PC-3 (cell line): ENCODE data around the gene SPR. TPM values are rescaled to one million over a fixed set of nuclear protein-coding genes. Genes with fewer than 3 reads are reported as not detected.

Source experiments
- ATAC-seq: fragments of 200-7000 bp; cut with Tn5 transposase; 2 replicates; pipeline ENCODE4 v1.9.1; 2020; ENCODE audit warnings: mild to moderate bottlenecking, moderate library complexity
- BruUV-seq: library from RNA; stranded (reverse); fragments of 400-500 nt; replicated peaks from 2 replicates; lab custom pipeline; 2021; lab: Mats Ljungman, UMichigan
- CTCF ChIA-PET: fragments of 300-600 bp; sonication (Branson Sonifier 250); formaldehyde crosslinking; loops from one replicate; lab custom pipeline; 2022; ENCODE audit warnings: antibody characterized with exemption; lab: Charles Lee
- POLR2A ChIA-PET: fragments of 300-600 bp; sonication (Branson Sonifier 250); formaldehyde crosslinking; loops from one replicate; lab custom pipeline; 2022; ENCODE audit warnings: antibody characterized with exemption; ENCODE audit not compliant: unreplicated experiment; lab: Charles Lee
- DNase-seq: peaks from one replicate; pipeline ENCODE4 v3.0.0-alpha.2; 2015
- H2AFZ ChIP-seq: fragments of 300-600 bp; sonication (generic); 2 replicates; pipeline ENCODE4 v1.6.0; 2016; ENCODE audit warnings: antibody characterized with exemption, low read length
- H3F3A ChIP-seq: fragments of 300-600 bp; sonication (generic); one replicate; pipeline ENCODE4 v1.6.0; 2017; ENCODE audit warnings: antibody characterized with exemption, low read length, control low read depth, mild to moderate bottlenecking; ENCODE audit not compliant: unreplicated experiment
- H3K27ac ChIP-seq: fragments of 300-600 bp; sonication (generic); 2 replicates; pipeline ENCODE4 v1.5.1; 2016; ENCODE audit warnings: mild to moderate bottlenecking, low read length
- H3K27me3 ChIP-seq: fragments of 300-600 bp; sonication (generic); 2 replicates; pipeline ENCODE4 v1.6.1; 2016; ENCODE audit warnings: low read length, mixed read lengths
- H3K36me3 ChIP-seq: fragments of 300-600 bp; sonication (generic); 2 replicates; pipeline ENCODE4 v1.6.1; 2016; ENCODE audit warnings: low read depth, mixed run types, low read length, mixed read lengths
- H3K4me1 ChIP-seq: fragments of 300-600 bp; sonication (generic); 2 replicates; pipeline ENCODE4 v1.5.1; 2016; ENCODE audit warnings: low read length; ENCODE audit not compliant: insufficient read depth
- H3K4me2 ChIP-seq: fragments of 300-600 bp; sonication (generic); 2 replicates; pipeline ENCODE4 v1.6.0; 2016; ENCODE audit warnings: low read length
- H3K4me3 ChIP-seq: fragments of 300-600 bp; sonication (generic); 2 replicates; pipeline ENCODE4 v1.5.1; 2016; ENCODE audit warnings: mild to moderate bottlenecking, low read length, mixed read lengths
- H3K79me2 ChIP-seq: fragments of 300-600 bp; sonication (generic); 2 replicates; pipeline ENCODE4 v1.6.1; 2017; ENCODE audit warnings: low read length, mixed read lengths
- H3K9ac ChIP-seq: fragments of 300-600 bp; sonication (generic); 2 replicates; pipeline ENCODE4 v1.6.0; 2016; ENCODE audit warnings: mild to moderate bottlenecking, low read length
- H3K9me2 ChIP-seq: fragments of 300-600 bp; sonication (generic); replicated peaks from 2 replicates; pipeline ENCODE4 v1.6.1; 2016; ENCODE audit warnings: mixed run types, low read length, mixed read lengths
- H3K9me3 ChIP-seq: fragments of 300-600 bp; sonication (generic); 2 replicates; pipeline ENCODE4 v1.6.1; 2016; ENCODE audit warnings: low read length, mixed read lengths
- H4K20me1 ChIP-seq: fragments of 300-600 bp; sonication (generic); 2 replicates; pipeline ENCODE4 v1.6.1; 2016; ENCODE audit warnings: low read length, mixed read lengths
- EZH2 ChIP-seq: fragments of 300-600 bp; sonication (generic); IDR thresholded peaks from one replicate; pipeline ENCODE4 v1.6.1; 2017; ENCODE audit warnings: antibody characterized with exemption, mild to moderate bottlenecking, low read length; ENCODE audit not compliant: unreplicated experiment
- EZH2phosphoT487 ChIP-seq: fragments of 300-600 bp; sonication (generic); IDR thresholded peaks from 2 replicates; pipeline ENCODE4 v1.6.1; 2018; ENCODE audit warnings: mild to moderate bottlenecking, antibody characterized with exemption, low read length, borderline replicate concordance
- intact Hi-C: fragments of 100-400 bp; cut with micrococcal nuclease; formaldehyde crosslinking; loops from 2 replicates; pipeline ENCODE4 v1.9.0; 2023
- total RNA-seq: library from RNA; depleted of rRNA; stranded (reverse); fragments of >200 nt; gene quantifications from 2 replicates; pipeline ENCODE4 v1.2.3, GENCODE V29; 2014
- TF ChIP-seq, protein P1 (sequence below): fragments of 300-600 bp; sonication (generic); conservative IDR thresholded peaks from 2 replicates; pipeline ENCODE4 v1.5.1; 2017; ENCODE audit warnings: antibody characterized with exemption, low read depth, mild to moderate bottlenecking, low read length

Gene SPR
- total RNA-seq, 1 experiment from 2014 or later, result 69.4 TPM

DNA sequence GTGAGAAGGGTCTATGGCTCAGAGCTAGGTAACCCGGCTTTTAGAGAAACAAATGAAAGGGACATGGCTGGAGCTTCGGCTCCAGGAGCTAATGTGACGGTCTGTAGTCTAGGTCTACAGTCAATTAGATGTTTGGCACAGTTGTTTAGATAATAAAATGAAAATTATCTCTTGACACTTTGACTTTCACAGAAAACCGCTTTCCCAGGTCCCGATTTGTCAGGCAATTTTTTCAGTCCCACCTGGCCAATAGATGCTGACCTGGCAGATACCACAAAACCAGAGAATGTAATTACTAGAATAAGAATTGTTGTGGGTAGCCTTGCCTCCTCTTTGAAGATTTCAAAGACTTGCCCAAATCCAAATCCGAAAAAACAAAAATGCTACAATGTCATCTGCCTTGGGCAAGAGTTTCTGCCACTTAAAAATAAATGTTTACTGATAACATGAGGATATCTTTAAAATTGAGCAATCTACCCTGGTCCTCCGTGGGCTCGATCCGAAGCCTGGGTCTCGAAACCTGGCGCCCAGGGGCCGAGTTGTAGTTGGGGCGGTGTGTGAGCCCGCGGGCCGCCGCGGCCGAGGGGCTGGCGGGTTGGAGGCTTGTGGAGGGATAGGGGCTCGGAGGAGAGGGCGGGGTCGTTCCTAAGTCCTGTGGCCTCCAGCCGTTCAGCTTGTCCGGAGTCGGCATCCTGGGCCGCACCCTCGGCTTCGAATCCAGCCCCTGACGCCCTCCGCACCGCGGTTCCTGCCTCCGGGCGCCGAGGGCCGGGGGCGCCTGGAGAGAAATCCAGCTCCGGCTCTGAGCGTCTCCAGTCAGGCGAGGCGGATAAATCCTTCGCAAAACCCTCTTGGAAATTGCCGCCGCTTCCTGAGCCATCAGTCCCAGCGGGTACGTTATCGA lies 32.5 kb downstream of the SPR start:
- Histone ChIP-seq H3K9ac (no peak overlapping the region), H3K36me3 (no peaks in the 10 kb centered on the region), H3K4me3 (no peak overlapping the region), H3F3A (no peaks in the 10 kb centered on the region), H3K27ac (no peak overlapping the region), H3K9me2 (no peaks in the 10 kb centered on the region), H3K9me3 (no peaks in the 10 kb centered on the region), H2AFZ (no peak overlapping the region), H3K4me2 (no peak overlapping the region), H3K27me3 (peaks cover 93% of the 10 kb centered on the region), H3K4me1 (peaks cover 20% of the 10 kb centered on the region; the same call in 1 of the 2 replicates), H4K20me1 (no peaks in the 10 kb centered on the region), H3K79me2 (no peaks in the 10 kb centered on the region)
- CTCF ChIA-PET, result no interaction called here
- TF ChIP-seq, protein P1, sequence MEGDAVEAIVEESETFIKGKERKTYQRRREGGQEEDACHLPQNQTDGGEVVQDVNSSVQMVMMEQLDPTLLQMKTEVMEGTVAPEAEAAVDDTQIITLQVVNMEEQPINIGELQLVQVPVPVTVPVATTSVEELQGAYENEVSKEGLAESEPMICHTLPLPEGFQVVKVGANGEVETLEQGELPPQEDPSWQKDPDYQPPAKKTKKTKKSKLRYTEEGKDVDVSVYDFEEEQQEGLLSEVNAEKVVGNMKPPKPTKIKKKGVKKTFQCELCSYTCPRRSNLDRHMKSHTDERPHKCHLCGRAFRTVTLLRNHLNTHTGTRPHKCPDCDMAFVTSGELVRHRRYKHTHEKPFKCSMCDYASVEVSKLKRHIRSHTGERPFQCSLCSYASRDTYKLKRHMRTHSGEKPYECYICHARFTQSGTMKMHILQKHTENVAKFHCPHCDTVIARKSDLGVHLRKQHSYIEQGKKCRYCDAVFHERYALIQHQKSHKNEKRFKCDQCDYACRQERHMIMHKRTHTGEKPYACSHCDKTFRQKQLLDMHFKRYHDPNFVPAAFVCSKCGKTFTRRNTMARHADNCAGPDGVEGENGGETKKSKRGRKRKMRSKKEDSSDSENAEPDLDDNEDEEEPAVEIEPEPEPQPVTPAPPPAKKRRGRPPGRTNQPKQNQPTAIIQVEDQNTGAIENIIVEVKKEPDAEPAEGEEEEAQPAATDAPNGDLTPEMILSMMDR, result no peak
- TF ChIP-seq EZH2phosphoT487, result no peak
- POLR2A ChIA-PET, result no interaction called here
- no TSS peak for BruUV-seq
- DNase-seq (no peak), ATAC-seq (no peak)
- intact Hi-C loops, result no loop called here

DNA sequence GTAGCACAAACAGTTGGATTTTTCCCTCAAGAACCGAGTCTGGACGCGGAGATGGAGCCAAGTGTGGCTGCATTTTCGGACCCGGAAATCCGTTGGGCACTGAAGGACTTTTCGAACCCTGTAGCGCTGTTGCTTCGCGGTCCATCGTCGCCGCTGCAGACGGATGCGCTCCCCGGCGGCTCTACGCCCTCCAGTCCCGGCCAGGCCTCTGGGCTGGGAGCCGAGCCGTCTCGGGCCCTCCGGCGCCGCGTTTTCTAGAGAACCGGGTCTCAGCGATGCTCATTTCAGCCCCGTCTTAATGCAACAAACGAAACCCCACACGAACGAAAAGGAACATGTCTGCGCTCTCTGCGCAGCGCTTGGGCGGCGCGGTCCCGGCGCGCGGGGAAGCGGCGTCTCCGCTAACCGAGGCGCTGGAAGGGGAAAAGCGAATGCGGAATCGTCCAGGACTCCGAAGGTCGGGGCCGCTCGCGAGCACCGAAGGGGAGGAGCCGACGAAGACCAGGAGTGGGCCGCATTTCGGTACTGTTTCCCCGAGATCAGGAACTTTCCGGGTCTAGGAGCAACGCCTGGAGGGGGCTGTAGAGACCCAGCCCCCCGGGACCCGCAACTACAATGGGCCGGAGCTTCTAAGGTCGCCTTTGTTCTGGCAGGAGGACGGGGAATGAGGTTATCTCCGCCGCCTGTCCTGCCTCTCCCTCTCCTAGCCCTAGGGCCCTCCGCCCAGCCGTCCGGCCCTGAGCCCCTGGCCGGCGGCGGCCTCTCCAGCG lies 33.3 kb downstream of the SPR start:
- DNase-seq (no peak), ATAC-seq (no peak)
- H3K27ac ChIP-seq, result no peak overlapping the region
- BruUV-seq, result no TSS peak
- no peaks in the 10 kb centered on the region for H3K36me3 ChIP-seq
- no peak overlapping the region for H3K4me2 ChIP-seq
- no peaks in the 10 kb centered on the region for H3K9me3 ChIP-seq
- H3K79me2 ChIP-seq, result no peaks in the 10 kb centered on the region
- TF ChIP-seq EZH2, result no peak
- TF ChIP-seq, protein P1, result no peak
- TF ChIP-seq EZH2phosphoT487, result no peak
- H3K9me2 ChIP-seq, result no peaks in the 10 kb centered on the region
- no peak overlapping the region for H3K9ac ChIP-seq
- H3K4me1 ChIP-seq, result peaks cover 20% of the 10 kb centered on the region; the same call in 1 of the 2 replicates
- CTCF ChIA-PET, result no interaction called here
- no peaks in the 10 kb centered on the region for H3F3A ChIP-seq
- H3K27me3 ChIP-seq, result peaks cover 93% of the 10 kb centered on the region
- POLR2A ChIA-PET, result no interaction called here
- no peak overlapping the region for H2AFZ ChIP-seq
- H3K4me3 ChIP-seq, result no peak overlapping the region
- H4K20me1 ChIP-seq, result no peaks in the 10 kb centered on the region
- intact Hi-C loops, result no loop called here
